NCI-H1417 (cell line): ENCODE measurements around the gene DMD.
A peak's percentile ranks its signal among the peaks of the same experiment; 100 is the strongest.
"Not testable (repeated sequence)": the region's sequence is repeated elsewhere in the genome, so short reads cannot be mapped to it uniquely, and the experiment has no call there.

ENCODE experiments used
- DNase-seq, 3 experiments: peaks; one replicate each; lab custom pipeline; 2025; lab: John Stamatoyannopoulos, UW

The DMD gene

GRCh38 chrX:32024072-32024471, 1187.3 kb downstream of the DMD start:
- no peak for DNase-seq

DNA sequence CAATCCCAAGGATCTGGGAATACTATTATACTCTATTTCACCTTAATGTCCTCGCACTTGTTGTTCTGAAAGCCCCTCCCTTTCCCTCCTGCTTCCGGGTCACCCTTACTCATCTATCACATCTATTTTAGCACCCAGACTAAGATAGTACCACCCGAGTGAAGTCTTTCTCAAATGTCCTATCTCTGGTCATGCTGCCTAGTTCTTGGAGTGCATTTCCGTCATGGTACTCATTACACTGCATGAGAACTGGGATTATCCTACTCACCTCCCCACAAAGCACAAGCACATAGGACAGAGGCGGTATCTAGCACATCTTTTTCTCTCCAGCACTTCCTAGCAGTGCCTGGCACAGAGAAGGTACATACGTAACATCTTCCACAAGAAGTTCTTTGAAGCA, 1195.2 kb downstream of the DMD start:
- DNase-seq = no peak

- DNase-seq = peak in 1 of 3 experiments; percentile 29
These were observed 1200.4 kb downstream of the DMD start for GRCh38 chrX:32010948-32011347.

- no peak for DNase-seq
These were observed 1201.1 kb downstream of the DMD start for GRCh38 chrX:32010212-32010611.

DNA sequence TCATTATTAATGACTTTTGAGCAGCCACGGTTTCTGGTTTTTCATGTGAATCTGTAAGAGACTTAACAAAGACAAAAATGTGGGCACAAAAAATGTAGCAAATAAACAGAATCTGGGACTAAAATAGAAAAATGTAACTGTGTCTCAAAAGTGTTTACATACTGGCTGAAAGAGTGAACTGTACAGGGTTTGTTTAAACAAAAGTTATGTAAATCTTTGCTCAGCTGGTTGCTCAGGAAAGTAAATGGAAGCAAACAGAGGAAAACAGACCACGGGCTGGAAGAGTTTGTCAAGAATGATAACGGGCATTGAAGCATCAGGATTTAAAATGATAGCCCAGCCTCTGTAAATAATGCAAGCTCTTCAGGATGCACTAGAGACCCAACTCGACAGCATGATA, 1217.7 kb downstream of the DMD start:
- peak in 1 of 3 experiments; percentile 56 for DNase-seq

DNA sequence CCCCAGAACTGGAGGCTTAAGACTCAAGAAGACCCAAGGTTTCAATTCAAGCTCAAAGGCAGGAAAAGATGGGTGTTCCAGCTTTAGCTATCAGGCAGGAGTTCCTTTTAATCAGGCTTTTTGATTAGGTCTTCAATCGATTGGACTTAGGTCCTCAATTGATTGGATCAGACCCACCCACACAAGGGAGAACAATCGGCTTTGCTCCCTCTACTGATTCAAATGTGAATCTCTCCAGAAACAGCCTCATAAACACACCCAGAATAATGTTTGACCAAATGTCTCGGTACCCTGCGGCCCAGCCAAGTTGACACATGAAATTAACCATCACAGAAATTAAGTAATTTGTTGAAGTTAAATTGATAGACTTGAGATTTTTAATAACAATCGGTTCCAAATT, 1222.4 kb downstream of the DMD start:
- no peak for DNase-seq

DNA sequence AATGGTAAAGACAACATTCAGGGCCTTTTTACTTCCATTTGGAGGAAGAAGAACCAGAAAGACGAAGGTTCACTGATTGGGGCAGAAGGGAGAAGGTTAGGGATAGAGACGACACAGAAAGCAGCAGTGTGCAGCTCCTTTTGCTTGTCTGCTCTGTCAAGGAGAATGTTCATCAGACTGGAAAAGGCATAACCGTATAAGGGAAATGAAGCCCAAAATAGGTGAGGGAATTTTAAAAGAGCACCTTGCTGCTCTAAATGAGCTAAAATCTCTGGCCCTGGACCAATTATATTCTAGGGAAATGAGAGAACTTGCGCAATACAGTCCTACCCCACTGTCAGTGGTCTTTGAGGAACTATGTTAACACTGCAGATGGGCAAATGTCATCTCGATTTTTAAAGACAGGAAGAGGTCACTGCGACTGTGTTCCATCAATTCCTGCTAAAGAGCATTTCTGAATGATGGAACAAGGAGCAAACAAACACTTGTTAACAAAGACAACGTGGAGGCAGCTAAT, 1229.7 kb downstream of the DMD start:
- DNase-seq = peak in 1 of 3 experiments; percentile 29

GRCh38 chrX:31969714-31970113, 1241.6 kb downstream of the DMD start:
- no peak for DNase-seq

DNA sequence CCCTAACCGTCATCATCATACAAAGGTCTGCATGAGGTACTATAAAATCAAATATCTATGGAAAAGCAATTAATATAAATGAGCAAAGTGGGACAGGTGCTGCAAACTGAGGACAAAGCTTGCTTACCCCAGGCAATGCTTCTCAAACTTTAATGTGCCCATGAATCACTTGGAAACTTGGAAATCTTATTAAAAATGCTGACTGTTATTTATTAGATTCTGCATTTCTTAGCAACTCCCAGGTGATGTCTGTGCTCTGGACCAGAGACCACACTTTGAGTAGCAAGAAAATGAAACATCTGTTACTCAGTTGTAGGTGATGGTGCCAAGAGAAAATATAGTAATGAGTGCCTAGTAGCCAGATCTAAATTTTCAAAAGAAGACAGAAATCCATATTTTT, 1249.1 kb downstream of the DMD start:
- DNase-seq = no peak

DNA sequence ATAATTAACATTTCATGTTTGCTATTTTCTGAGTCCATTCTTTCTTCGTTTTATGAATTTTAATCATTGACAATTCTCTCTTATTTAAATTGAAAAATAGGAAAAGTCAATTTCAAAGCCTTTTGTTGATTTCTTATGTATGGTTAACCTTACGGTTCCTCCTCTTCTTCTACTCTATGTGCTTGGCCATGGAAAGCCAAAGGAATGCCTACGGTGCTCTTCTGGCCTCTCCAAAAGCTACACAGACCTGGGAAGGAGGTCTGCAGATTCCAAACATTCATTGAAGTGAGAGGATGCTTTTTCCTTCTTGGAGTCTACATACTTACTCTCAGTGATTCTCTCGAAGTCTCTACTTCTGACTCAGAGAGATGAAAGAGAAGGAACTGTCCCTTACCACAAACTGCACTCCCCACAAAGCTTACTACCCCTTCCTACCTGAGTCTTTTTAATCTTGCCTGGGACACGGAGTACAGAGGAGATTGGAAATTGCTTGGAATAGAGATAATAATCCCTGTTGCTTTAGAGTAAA, 1276.4 kb downstream of the DMD start:
- no peak for DNase-seq

DNA sequence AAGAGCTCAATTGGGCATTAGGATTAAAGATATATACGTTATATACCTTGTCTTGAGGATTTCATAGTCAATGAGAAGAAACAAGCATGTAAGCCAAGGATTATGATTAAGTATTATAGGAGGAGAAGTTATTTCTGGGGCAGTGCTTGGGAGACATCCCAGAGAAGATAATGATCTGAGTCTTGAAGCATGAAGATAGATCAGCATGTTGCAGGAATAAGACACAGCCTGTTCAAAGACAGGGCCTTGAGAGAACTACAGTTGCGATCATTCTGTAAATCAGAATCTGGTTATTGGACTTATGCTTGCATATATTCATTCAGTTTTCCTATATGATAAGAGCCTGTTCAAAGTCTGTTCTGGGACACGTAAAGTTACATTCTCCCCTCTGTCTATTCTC, 1277.3 kb downstream of the DMD start:
- no peak for DNase-seq

GRCh38 chrX:31932769-31933168, 1278.6 kb downstream of the DMD start:
- DNase-seq = no peak

GRCh38 chrX:31932320-31932719, 1279.0 kb downstream of the DMD start:
- DNase-seq = not testable (repeated sequence)

DNA sequence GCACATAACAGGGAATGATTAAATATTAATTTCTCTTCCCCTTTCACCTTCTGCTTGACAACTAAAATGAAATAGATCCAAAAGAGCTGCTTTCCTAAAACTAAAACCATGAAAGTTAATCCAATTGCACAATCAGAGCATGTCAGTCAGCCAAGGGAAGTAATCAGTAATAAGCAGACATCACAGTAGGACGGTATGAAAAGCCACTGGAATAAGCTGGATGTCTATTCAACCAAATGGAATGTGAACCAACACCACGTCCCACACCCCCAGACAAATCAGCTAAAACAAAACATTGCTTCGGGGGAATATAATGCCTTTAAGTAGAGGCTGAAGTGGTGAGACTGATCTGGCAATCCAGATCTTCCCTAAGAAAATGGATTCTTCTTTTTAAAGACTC, 1280.1 kb downstream of the DMD start:
- DNase-seq = no peak

DNA sequence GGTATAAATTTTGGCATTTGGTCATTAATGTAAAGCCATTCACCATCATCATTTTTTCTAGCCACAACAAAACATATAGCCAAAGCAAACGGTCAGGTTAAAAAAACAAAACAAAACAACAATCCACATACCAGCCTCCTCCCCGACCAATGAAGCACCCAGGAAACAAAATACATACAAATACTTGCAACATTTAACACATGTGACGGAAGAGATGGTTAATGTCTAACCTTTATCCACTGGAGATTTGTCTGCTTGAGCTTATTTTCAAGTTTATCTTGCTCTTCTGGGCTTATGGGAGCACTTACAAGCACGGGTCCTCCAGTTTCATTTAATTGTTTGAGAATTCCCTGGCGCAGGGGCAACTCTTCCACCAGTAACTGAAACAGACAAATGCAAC, 1282.0 kb downstream of the DMD start:
- peak in 1 of 3 experiments; percentile 33 for DNase-seq

- no peak for DNase-seq
These were observed 1290.1 kb downstream of the DMD start for GRCh38 chrX:31921236-31921635.

GRCh38 chrX:31909850-31910572, 1301.3 kb downstream of the DMD start:
- DNase-seq = no peak

GRCh38 chrX:31894152-31894551, 1317.2 kb downstream of the DMD start:
- DNase-seq = peak in 1 of 3 experiments; percentile 54

DNA sequence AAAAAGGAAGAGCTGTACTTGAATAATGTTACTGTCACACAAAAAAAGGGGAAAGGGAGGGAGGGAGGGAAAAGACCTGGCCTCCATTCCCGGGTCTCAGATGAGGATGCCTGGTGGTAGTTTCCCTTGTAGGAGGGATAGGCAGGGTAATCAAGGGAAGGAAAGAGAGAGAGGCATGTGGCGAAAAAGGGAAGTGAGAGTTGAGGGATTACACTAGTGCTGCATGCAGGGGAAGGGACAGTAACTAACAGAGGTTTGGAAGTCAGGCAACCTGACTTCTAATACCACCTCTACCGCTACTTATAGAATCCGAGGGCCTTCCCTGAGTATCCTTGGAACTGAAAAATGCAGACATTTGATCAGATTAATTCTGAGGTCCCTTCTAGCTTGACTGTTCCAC, 1317.8 kb downstream of the DMD start:
- no peak for DNase-seq

DNA sequence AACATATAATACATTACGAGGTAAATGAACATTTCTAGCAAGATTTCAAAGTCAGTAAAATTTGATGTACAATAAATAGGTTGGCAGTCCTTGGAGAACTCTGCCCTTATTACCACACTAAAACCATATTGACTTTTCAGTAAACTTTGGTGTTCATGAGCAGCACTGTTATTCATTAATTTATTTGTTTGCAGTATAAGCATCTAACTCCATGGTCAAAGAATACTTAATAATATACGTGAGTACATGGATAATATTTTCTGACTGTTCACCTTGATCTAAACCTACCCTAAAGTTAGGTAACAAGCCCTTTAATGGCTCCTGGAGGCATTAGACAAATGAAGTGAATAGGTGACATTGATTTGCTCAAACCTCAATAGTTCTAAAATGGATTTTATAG, 1322.3 kb downstream of the DMD start:
- DNase-seq = no peak

GRCh38 chrX:31884535-31884934, 1326.8 kb downstream of the DMD start:
- no peak for DNase-seq

GRCh38 chrX:31872007-31872406, 1339.3 kb downstream of the DMD start:
- DNase-seq = no peak

DNA sequence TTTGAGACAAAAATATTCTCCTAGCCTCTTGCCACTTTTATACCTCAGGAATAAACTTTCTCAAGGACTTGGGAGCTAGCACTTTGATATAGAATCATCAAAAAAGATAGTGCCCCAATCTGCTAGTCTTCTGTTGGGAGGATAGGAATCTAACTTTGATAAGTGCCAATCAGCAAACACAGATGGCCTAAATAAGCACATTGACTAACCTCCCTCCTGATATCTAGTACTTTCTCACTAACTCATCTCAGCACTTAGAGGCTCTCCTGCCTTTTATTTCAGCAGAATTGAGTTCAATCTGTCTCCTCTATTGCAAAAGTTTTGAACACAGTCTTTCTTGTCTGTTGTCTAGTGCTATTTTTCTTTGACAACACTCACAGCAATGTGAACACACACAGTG, 1341.1 kb downstream of the DMD start:
- no peak for DNase-seq

DNA sequence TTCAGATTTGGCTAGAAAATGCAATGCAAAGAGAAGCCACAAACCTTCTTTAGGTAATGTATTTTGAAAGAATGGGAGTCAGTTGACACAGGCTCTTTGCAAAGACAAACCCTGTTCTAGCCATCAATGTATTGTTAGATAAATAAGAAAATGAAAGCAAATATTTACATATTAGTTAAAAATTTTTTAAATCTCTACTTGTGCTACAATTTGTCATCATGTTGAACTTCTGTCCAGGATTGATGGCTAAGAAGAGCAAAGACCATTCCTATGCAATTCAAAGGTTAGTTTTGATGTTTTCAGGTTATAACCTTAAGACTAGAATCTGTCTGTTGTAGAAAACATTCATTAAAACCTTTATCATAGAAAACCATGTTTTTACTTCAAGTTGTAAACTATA, 1350.7 kb downstream of the DMD start:
- DNase-seq = no peak
